ENCODE data around the gene NPAT. TPM values are rescaled to one million over a fixed set of nuclear protein-coding genes. Genes with fewer than 3 reads are reported as not detected.

The NPAT gene
- polyA plus RNA-seq, result 23.9 TPM

DNA sequence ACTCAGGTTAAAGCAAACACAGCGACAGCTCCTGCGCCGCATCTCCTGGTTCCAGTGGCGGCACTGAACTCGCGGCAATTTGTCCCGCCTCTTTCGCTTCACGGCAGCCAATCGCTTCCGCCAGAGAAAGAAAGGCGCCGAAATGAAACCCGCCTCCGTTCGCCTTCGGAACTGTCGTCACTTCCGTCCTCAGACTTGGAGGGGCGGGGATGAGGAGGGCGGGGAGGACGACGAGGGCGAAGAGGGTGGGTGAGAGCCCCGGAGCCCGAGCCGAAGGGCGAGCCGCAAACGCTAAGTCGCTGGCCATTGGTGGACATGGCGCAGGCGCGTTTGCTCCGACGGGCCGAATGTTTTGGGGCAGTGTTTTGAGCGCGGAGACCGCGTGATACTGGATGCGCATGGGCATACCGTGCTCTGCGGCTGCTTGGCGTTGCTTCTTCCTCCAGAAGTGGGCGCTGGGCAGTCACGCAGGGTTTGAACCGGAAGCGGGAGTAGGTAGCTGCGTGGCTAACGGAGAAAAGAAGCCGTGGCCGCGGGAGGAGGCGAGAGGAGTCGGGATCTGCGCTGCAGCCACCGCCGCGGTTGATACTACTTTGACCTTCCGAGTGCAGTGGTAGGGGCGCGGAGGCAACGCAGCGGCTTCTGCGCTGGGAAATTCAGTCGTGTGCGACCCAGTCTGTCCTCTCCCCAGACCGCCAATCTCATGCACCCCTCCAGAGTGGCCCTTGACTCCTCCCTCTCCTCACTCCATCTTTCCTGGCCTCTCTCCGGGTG, at the start of gene NPAT, which contains the start of gene ATM:
Gene NPAT, minus strand, starts transcription at position 65 of the 774 bp plus-strand sequence. CDS start 102 bp downstream, outside the sequence.
Gene ATM, plus strand, starts transcription at position 494 of the 774 bp plus-strand sequence. CDS start 4,558 bp downstream, outside the sequence.
- no peak within 1 kb of the TSS for H3K4me3 Mint-ChIP-seq
- H3K27me3 Mint-ChIP-seq, result no peaks in the 10 kb centered on the region
- H3K36me3 Mint-ChIP-seq, result peaks cover 3% of the 10 kb centered on the region
- H3K9me3 Mint-ChIP-seq, result no peaks in the 10 kb centered on the region
- peaks cover 34 to 53% (median 52%) of the 10 kb centered on the region in 3 donors for H3K4me1 Mint-ChIP-seq
- no peak within 1 kb of the TSS for H3K27ac Mint-ChIP-seq

DNA sequence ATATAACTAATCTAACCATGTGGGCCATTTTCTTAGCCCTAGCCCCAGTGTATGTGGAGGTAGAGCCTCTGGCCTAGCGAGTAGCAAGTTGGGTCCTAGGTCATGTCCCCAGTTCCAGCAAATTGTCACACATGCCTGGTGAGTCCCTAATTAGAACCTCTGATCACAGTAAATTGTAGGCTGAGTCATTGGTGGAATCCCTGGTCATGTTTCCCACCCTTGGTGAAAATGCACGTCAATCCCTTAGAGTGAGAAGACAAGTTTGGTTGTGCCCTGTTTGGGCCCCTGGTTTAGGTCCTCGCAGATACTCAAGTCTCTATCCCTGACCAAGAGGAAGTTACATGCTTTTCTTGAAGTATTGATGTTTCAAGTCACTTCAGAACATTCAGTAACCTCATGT, 47.1 kb upstream of the NPAT start:
- no peak overlapping the region for H3K4me3 Mint-ChIP-seq
- H3K9me3 Mint-ChIP-seq, result peaks cover 0 to 5% (median 0%) of the 10 kb centered on the region in 3 donors
- H3K27ac Mint-ChIP-seq, result peak overlapping the region in 1 of 3 donors; percentile 36
- peaks cover 18% of the 10 kb centered on the region for H3K36me3 Mint-ChIP-seq
- H3K4me1 Mint-ChIP-seq, result peaks cover 0 to 7% (median 6%) of the 10 kb centered on the region in 3 donors
- H3K27me3 Mint-ChIP-seq, result no peaks in the 10 kb centered on the region

DNA sequence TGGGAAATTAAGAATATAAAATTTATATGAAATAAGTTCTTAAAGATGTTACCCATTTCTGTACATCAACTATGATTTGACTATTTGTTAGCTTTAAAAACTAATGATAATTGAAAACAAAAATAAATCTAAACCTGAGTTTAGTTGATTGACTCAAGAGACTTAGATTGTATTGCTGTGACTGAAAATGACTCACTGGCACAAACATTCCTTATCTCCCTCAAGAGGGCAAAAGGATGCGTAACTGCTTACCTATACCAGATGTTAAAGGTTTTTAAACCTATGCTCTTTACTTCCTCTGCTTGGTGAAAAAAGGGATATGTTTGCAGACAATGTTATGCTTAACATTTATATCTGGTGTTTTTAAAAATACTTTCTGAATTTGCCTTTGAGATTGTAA, 30.7 kb upstream of the NPAT start:
- Mint-ChIP-seq H3K9me3 (no peaks in the 10 kb centered on the region), H3K4me3 (no peak overlapping the region), H3K27me3 (no peaks in the 10 kb centered on the region), H3K36me3 (peaks cover 6% of the 10 kb centered on the region), H3K4me1 (peaks cover 0 to 4% (median 3%) of the 10 kb centered on the region in 3 donors), H3K27ac (no peak overlapping the region)

DNA sequence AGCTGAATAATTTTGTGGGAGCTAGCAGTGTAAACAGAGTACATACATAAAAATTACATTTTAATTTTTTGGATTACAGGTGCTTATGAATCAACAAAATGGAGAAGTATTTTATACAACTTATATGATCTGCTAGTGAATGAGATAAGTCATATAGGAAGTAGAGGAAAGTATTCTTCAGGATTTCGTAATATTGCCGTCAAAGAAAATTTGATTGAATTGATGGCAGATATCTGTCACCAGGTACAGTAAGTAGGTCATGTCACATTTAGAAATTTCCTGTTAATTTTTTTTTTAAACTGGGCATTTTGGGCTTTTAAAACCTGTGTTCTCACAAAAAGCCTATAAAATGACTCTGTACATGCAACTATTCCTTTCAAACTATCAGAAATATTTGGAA, 24.4 kb upstream of the NPAT start:
- H3K27ac Mint-ChIP-seq, result no peak overlapping the region
- H3K36me3 Mint-ChIP-seq, result peaks cover 4% of the 10 kb centered on the region
- peaks cover 5 to 12% (median 10%) of the 10 kb centered on the region in 3 donors for H3K4me1 Mint-ChIP-seq
- no peaks in the 10 kb centered on the region for H3K27me3 Mint-ChIP-seq
- H3K4me3 Mint-ChIP-seq, result no peak overlapping the region
- no peaks in the 10 kb centered on the region for H3K9me3 Mint-ChIP-seq

DNA sequence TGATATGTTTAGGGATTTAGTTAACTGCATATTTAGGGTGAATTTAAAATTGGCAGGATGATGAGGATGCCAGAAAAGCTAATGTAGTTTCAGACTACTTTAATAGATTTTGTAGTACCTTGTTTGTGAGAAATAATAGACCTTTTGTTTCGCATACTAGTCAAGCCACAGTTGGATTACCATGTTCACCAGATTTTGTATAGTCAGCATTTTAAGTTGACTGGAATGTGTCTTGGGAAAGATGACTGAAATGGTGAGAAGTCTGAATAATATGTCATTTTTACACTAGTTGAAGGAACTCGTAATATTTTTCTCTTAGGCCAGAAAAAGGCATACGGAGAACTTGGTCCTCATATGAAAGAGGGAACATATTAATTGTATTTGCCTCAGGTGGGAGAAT, 23.9 kb upstream of the NPAT start:
- H3K9me3 Mint-ChIP-seq, result no peaks in the 10 kb centered on the region
- H3K4me3 Mint-ChIP-seq, result no peak overlapping the region
- H3K27me3 Mint-ChIP-seq, result no peaks in the 10 kb centered on the region
- peaks cover 5 to 12% (median 10%) of the 10 kb centered on the region in 3 donors for H3K4me1 Mint-ChIP-seq
- no peak overlapping the region for H3K27ac Mint-ChIP-seq
- peaks cover 2% of the 10 kb centered on the region for H3K36me3 Mint-ChIP-seq

DNA sequence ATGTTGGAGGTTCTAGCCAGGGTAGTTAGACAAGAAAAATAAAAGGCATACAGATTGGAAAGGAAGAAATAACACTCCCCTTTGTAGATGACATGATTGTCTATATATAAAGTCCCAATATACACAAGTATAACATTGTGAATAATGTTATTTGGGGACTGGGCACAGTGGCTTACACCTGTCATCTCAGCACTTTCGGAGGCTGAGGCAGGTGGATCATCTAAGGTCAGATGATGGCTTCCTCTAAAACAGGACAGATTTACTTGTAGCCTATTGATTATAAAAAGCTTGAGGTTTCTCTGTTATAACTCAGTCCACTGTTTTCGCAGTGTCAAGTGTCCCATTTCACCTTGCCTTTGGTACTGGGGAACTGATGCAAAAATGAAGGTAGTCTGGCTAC, 20.0 kb upstream of the NPAT start:
- H3K36me3 Mint-ChIP-seq, result peaks cover 4% of the 10 kb centered on the region
- H3K4me3 Mint-ChIP-seq, result no peak overlapping the region
- no peak overlapping the region for H3K27ac Mint-ChIP-seq
- no peaks in the 10 kb centered on the region for H3K9me3 Mint-ChIP-seq
- H3K27me3 Mint-ChIP-seq, result no peaks in the 10 kb centered on the region
- peaks cover 13 to 23% (median 21%) of the 10 kb centered on the region in 3 donors for H3K4me1 Mint-ChIP-seq

DNA sequence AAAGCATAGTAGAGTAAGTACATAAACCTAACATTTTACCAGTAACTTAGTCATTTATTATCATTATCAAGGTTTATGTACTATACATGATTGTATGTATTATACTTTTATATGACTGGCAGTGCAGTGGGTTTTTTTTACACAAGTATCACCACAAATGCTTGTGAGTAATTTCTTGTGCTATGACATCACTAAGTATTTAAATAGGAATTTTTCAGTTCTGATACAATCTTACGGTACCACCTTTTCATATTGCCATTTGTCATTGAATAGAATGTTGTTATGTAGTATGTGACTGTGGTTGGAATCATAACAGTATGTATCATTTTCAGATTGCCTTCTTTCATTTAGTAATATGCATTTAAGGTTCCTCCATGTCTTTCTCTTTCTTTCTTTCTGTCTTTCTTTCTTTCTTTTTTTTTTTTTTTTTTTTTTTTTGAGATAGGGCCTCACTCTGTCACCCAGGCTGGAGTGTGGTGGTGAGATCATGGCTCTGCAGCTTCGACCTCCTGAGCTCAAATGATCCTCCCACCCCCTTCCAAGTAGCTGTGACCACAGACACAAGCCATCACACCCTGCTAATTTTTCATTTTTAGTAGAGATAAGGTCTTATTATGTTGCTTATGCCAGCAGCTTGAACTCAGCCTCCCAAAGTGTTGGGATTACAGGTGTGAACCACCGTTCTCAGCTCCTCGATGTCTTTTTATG, 19.0 kb upstream of the NPAT start:
- Mint-ChIP-seq H3K4me1 (peaks cover 19 to 30% (median 28%) of the 10 kb centered on the region in 3 donors), H3K36me3 (peaks cover 6% of the 10 kb centered on the region), H3K4me3 (no peak overlapping the region), H3K27me3 (no peaks in the 10 kb centered on the region), H3K9me3 (no peaks in the 10 kb centered on the region), H3K27ac (no peak overlapping the region)

DNA sequence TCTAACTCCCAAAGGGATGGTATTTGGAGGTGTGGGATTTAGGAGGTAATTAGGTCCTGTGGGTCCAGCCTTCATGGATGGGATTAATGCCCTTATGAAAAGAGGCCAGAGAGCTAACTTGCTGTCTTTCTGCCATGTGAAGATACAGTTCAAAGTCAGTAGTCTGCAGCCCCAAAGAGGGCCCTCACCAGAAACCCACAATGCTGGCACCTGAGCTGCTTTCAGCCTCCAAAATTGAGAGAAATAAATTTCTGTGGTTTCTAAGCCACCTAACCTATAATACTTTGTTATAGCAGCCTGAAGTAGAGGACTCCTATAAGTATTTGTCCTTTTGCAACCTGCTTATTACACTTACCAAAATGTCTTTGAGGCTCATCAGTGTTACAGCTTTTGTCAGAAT, 16.6 kb upstream of the NPAT start:
- Mint-ChIP-seq H3K9me3 (no peaks in the 10 kb centered on the region), H3K27me3 (no peaks in the 10 kb centered on the region), H3K36me3 (peaks cover 9% of the 10 kb centered on the region)

DNA sequence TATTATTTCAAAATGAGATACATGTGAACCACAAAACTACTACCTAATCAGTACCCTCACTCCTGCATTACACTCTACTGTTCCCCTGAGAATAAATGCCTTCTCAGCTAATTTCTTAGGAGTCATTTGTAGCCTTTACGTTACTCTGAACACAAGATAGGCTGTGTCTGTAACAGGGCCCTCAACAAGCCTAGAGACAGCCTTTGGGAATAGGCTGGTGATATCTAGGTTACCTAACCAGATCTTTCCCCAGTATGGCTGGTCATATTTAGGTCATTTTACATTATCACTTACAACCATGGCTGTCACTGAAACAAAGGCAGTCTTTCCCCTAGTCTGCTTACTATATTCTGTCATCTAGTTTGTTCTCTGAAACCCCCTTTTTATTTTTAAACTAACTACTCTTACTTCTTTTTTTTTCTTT, 14.6 kb upstream of the NPAT start:
- H3K27me3 Mint-ChIP-seq, result no peaks in the 10 kb centered on the region
- H3K36me3 Mint-ChIP-seq, result peaks cover 17% of the 10 kb centered on the region
- H3K4me1 Mint-ChIP-seq, result peaks cover 31 to 35% (median 34%) of the 10 kb centered on the region in 3 donors
- peak overlapping the region; percentile 74 to 97 (median 79) for H3K27ac Mint-ChIP-seq
- no peaks in the 10 kb centered on the region for H3K9me3 Mint-ChIP-seq
- peak overlapping the region; percentile 48 to 87 (median 58) for H3K4me3 Mint-ChIP-seq

More for the DNA sequence above, 16.6 kb upstream of the NPAT start:
- Mint-ChIP-seq H3K4me1 (peaks cover 29 to 36% (median 32%) of the 10 kb centered on the region in 3 donors), H3K4me3 (no peak overlapping the region), H3K27ac (peak overlapping the region in 1 of 3 donors; percentile 19)

DNA sequence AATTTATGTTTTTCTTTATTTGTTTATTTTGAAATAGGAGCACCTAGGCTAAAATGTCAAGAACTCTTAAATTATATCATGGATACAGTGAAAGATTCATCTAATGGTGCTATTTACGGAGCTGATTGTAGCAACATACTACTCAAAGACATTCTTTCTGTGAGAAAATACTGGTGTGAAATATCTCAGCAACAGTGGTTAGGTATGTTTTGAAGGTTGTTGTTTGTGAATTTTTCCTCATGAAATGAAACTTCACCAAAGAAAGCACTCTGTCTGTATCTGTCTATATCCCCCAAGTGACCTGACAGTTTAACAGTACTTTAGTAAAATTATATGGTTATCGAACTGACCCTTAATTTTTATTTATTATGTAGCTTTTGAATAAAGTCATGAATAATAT, 13.2 kb upstream of the NPAT start:
- Mint-ChIP-seq H3K4me3 (peak overlapping the region in 3 of 4 donors; percentile 48 to 87 (median 52)), H3K9me3 (no peaks in the 10 kb centered on the region), H3K4me1 (peaks cover 31 to 36% (median 33%) of the 10 kb centered on the region in 3 donors), H3K27ac (peak overlapping the region; percentile 39 to 97 (median 74)), H3K36me3 (peaks cover 15% of the 10 kb centered on the region), H3K27me3 (no peaks in the 10 kb centered on the region)

DNA sequence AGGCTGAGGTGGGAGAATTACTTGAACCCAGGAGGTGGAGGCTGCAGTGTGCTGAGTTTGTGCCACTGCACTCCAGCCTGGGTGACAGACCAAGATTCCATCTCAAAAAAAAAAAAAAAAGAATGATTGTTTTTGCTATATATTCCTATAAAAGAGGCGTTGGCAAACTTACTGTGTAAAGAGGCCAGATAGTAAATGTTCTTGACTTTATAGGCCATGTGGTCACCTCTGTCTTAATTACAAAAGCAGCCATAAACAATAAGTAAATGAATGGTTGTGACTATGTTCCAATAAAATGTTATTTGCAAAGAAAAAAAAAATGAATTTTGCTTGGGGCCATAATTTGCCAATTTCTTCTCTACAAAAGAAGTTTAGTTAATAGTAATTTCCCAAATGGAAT, 12.8 kb upstream of the NPAT start:
- Mint-ChIP-seq H3K4me1 (peaks cover 30 to 35% (median 31%) of the 10 kb centered on the region in 3 donors), H3K27me3 (no peaks in the 10 kb centered on the region), H3K4me3 (no peak overlapping the region), H3K27ac (peak overlapping the region in 2 of 3 donors; percentile 74 to 97), H3K36me3 (peaks cover 15% of the 10 kb centered on the region), H3K9me3 (no peaks in the 10 kb centered on the region)

DNA sequence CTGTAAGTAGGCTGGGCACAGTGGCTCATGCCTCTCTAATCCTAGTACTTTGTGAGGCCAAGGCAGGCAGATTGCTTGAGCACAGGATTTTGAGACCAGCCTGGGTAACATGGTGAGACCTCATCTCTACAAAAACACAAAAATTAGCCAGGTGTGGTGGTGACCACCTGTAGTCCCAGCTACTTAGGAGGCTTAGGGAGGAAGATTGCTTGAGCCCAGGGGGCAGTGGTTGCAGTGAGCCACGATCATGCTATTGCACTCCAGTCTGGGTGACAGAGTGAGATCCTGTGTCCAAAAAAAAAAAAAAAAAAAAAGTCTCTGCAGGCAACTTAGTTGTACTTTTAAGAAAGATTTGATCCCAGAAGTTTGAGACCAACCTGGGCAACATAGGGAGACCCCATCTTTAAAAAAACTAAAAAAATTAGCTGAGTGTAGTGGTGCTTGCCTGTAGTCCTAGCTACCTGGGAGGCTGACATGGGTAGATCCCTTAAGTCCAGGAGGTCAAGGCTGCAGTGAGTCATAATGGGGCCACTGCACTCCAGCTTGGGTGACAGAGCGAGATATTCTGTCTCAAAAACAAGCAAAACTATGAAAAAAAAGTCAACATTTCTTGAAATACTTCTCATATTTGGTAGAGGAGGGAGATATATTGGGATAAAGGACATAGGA, 11.0 kb upstream of the NPAT start:
- Mint-ChIP-seq H3K27me3 (no peaks in the 10 kb centered on the region), H3K9me3 (no peaks in the 10 kb centered on the region), H3K27ac (peak overlapping the region in 2 of 3 donors; percentile 27 to 46), H3K36me3 (peaks cover 20% of the 10 kb centered on the region), H3K4me1 (peaks cover 28 to 33% (median 31%) of the 10 kb centered on the region in 3 donors), H3K4me3 (peak overlapping the region in 1 of 4 donors; percentile 9)

DNA sequence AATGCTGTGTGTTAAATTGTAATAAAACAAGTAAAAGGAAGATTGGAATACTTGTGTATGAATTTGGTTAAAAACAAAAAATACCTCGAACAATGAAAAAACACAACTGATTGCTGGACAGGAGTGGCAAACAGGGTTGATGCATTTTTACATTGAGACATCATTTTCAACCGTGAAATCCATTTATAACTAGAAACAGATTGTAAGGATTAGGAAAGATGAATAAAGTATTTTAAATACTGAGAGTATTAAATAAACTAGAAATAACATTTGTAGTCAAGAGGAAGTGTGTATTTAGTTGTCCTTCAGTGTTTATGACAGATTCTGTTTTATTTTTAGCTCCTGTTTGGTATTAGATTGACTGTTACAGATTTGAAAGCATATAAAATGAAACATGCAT, 5.8 kb upstream of the NPAT start:
- Mint-ChIP-seq H3K27me3 (no peaks in the 10 kb centered on the region), H3K9me3 (no peaks in the 10 kb centered on the region), H3K4me1 (peaks cover 13 to 32% (median 24%) of the 10 kb centered on the region in 3 donors), H3K27ac (peak overlapping the region in 2 of 3 donors; percentile 23 to 68), H3K36me3 (peaks cover 12% of the 10 kb centered on the region), H3K4me3 (peak overlapping the region in 2 of 4 donors; percentile 63 to 68)

DNA sequence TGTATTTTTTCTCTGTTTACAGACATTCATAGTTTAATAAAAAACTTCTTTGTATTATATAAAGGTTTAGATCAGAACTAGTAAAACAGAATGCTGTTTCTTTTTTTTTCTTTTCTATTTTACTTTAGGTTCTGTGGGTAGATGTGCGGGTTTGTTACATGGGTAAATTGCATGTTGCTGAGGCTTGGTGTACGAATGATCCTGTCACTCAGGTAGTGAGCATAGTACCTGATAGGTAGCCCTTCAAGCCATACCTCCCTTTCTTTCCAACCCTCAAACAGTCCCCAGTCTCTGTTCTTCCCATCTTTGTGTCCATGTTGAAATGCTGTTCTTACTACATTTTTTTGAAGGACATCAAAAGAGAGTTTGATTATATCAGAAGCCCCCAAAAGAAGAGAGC, 3.6 kb upstream of the NPAT start:
- H3K27me3 Mint-ChIP-seq, result no peaks in the 10 kb centered on the region
- H3K27ac Mint-ChIP-seq, result peak overlapping the region in 2 of 3 donors; percentile 87 to 93
- H3K4me3 Mint-ChIP-seq, result peak overlapping the region in 3 of 4 donors; percentile 64 to 90 (median 70)

More for the DNA sequence above, 3.6 kb upstream of the NPAT start:
- peaks cover 13 to 33% (median 28%) of the 10 kb centered on the region in 3 donors for H3K4me1 Mint-ChIP-seq
- peaks cover 8% of the 10 kb centered on the region for H3K36me3 Mint-ChIP-seq
- H3K9me3 Mint-ChIP-seq, result no peaks in the 10 kb centered on the region
